GM12878 (cell line): Measurements from ENCODE around the gene HOXD1. TPM values are rescaled to one million over a fixed set of nuclear protein-coding genes. Genes with fewer than 3 reads are reported as not detected.

Source experiments
- ATAC-seq: fragments of 200-7000 bp; cut with Tn5 transposase; 3 replicates; pipeline ENCODE4 v1.9.1; 2020; ENCODE audit warnings: mild to moderate bottlenecking, moderate library complexity
- BruUV-seq: library from RNA; stranded (reverse); fragments of 400-500 nt; replicated peaks from 2 replicates; lab custom pipeline; 2021; lab: Mats Ljungman, UMichigan
- CTCF ChIA-PET: fragments of 300-600 bp; sonication (Branson Sonifier 250); formaldehyde crosslinking; extraction: SDS; loops from one replicate; lab custom pipeline; 2021; ENCODE audit warnings: inconsistent platforms; lab: Yijun Ruan, JAX
- POLR2A ChIA-PET: fragments of 350-600 bp; formaldehyde crosslinking; extraction: SDS; loops from one replicate; lab custom pipeline; 2021; ENCODE audit warnings: inconsistent platforms; lab: Charles Lee
- RAD21 ChIA-PET: fragments of 300-600 bp; sonication (Branson Sonifier 250); formaldehyde crosslinking; loops from one replicate; lab custom pipeline; 2023; ENCODE audit warnings: antibody characterized with exemption; ENCODE audit not compliant: unreplicated experiment; lab: Charles Lee
- SMC1A ChIA-PET: fragments of 300-600 bp; sonication (Branson Sonifier 250); formaldehyde crosslinking; loops from one replicate; lab custom pipeline; 2023; ENCODE audit not compliant: unreplicated experiment, uncharacterized antibody; lab: Charles Lee
- DNase-seq: peaks from one replicate; pipeline ENCODE4 v3.0.0-alpha.2; 2011; ENCODE audit warnings: low read depth, low spot score
- FAIRE-seq: peaks from 3 replicates; lab custom pipeline; 2011; peaks lifted over from hg19 to GRCh38; lab: Jason Lieb, UNC
- H2AFZ ChIP-seq: 2 replicates; pipeline ENCODE4 v1.6.0; 2011; ENCODE audit warnings: low read depth, low read length, control low read depth; ENCODE audit not compliant: control insufficient read depth
- H3K27ac ChIP-seq: 2 replicates; pipeline ENCODE4 v1.5.1; 2011; ENCODE audit warnings: control low read depth; ENCODE audit not compliant: control insufficient read depth, insufficient read depth
- H3K27me3 ChIP-seq, 2 experiments: replicated peaks in 1 of 2; 2 replicates each; pipeline versions ENCODE4 v1.6.0 to v1.6.1; 2011; ENCODE audit warnings: low read length in 1 of 2; ENCODE audit not compliant: control insufficient read depth in 2 of 2, insufficient read depth in 2 of 2
- H3K36me3 ChIP-seq, 2 experiments: 2 replicates each; pipeline ENCODE4 v1.5.1; 2011; ENCODE audit warnings: low read length in 1 of 2; ENCODE audit not compliant: control insufficient read depth in 2 of 2, insufficient read depth in 2 of 2
- H3K4me1 ChIP-seq: 2 replicates; pipeline ENCODE4 v1.6.1; 2011; ENCODE audit warnings: mild to moderate bottlenecking, low read length, moderate library complexity, mixed read lengths; ENCODE audit not compliant: control insufficient read depth, insufficient read depth
- H3K4me2 ChIP-seq: 2 replicates; pipeline ENCODE4 v1.6.0; 2011; ENCODE audit warnings: control low read depth; ENCODE audit not compliant: control insufficient read depth, insufficient read depth
- H3K4me3 ChIP-seq: fragments of 200-600 bp; sonication (generic); 2 replicates; pipeline ENCODE4 v1.5.1; 2016
- H3K79me2 ChIP-seq: 2 replicates; pipeline ENCODE4 v1.6.0; 2011; ENCODE audit warnings: low read length; ENCODE audit not compliant: control insufficient read depth, insufficient read depth
- H3K9ac ChIP-seq: 2 replicates; pipeline ENCODE4 v1.8.0; 2011; ENCODE audit warnings: low read length, control low read depth, mixed read lengths; ENCODE audit not compliant: control insufficient read depth, insufficient read depth
- H3K9me3 ChIP-seq: replicated peaks from 3 replicates; pipeline ENCODE4 v1.5.1; 2011; ENCODE audit warnings: mild to moderate bottlenecking, low read length; ENCODE audit not compliant: control insufficient read depth, insufficient read depth
- H4K20me1 ChIP-seq: 2 replicates; pipeline ENCODE4 v1.6.0; 2011; ENCODE audit not compliant: control insufficient read depth, insufficient read depth
- CBX5 ChIP-seq: sonication (generic); IDR thresholded peaks from 2 replicates; pipeline ENCODE4 v1.6.1; 2016; ENCODE audit warnings: low read depth, moderate library complexity, mild to moderate bottlenecking, inconsistent platforms
- KAT2A ChIP-seq: conservative IDR thresholded peaks from 2 replicates; pipeline ENCODE4 v1.6.1; 2011; ENCODE audit warnings: low read depth, low read length; ENCODE audit not compliant: control insufficient read depth
- SUZ12 ChIP-seq: fragments of 200-600 bp; sonication (generic); IDR thresholded peaks from one replicate; pipeline ENCODE4 v1.6.1; 2018; ENCODE audit warnings: antibody characterized with exemption, mild to moderate bottlenecking; ENCODE audit not compliant: unreplicated experiment
- WGBS: methylation state at CpG from one replicate; pipeline ENCODE4 v1.1.6; 2016; ENCODE audit warnings: low lambda C conversion rate; ENCODE audit not compliant: insufficient replicate concordance, insufficient coverage; ENCODE audit errors: missing lambda C conversion rate; 5-methylcytosine and 5-hydroxymethylcytosine counted together
- in situ Hi-C: fragments of 300-500 bp; cut with MboI; formaldehyde crosslinking; loops from 9 replicates; pipeline ENCODE4 v1.14.3; 2018; ENCODE audit warnings: mixed read lengths
- intact Hi-C: fragments of 100-400 bp; cut with micrococcal nuclease; formaldehyde crosslinking; loops from one replicate; pipeline ENCODE4 v1.14.2; 2022; ENCODE audit not compliant: unreplicated experiment
- polyA plus RNA-seq, 11 experiments: library from polyadenylated mRNA; depleted of rRNA in 4 of 11; unstranded in 6 of 11; stranded (reverse) in 5 of 11; fragments of >200 nt; fragmentation: Nextera tagmentation in 4 of 11; fragmentation: Illumina TruSeq in 1 of 11; extraction: Ambion mirVana in 4 of 11; extraction: Trizol in 1 of 11; gene quantifications; 1 replicate in 1 of 11; 2 replicates in 10 of 11; pipeline versions ENCODE4 v1.2.1 to v1.2.3, GENCODE V29; 2011 to 2016; ENCODE audit warnings: inconsistent platforms in 2 of 11, missing spikeins in 2 of 11, low read depth in 1 of 11
- total RNA-seq, 4 experiments: library from RNA; depleted of rRNA in 3 of 4; stranded (reverse); fragments of >200 nt in 3 of 4; fragmentation: Illumina TruSeq in 1 of 4; extraction: Trizol in 1 of 4; gene quantifications; 2 replicates each; pipeline versions ENCODE4 v1.2.1 to v1.2.3, GENCODE V29; 2013 to 2021
- TF ChIP-seq, protein P1 (sequence below): fragments of 450-650 bp; IDR thresholded peaks from 2 replicates; pipeline ENCODE4 v1.6.1; 2018; ENCODE audit warnings: borderline replicate concordance, mild to moderate bottlenecking; ENCODE audit not compliant: partially characterized antibody
- TF ChIP-seq, protein P2 (sequence below): fragments of 450-650 bp; IDR thresholded peaks from 2 replicates; pipeline ENCODE4 v1.6.1; 2017; ENCODE audit warnings: low read depth, mild to moderate bottlenecking, moderate library complexity

The HOXD1 gene
- total and polyA plus RNA-seq, 10 of the 15 experiments (the other 5 are each of a cell fraction or from before 2014, with no cell fraction given) = not detected

DNA sequence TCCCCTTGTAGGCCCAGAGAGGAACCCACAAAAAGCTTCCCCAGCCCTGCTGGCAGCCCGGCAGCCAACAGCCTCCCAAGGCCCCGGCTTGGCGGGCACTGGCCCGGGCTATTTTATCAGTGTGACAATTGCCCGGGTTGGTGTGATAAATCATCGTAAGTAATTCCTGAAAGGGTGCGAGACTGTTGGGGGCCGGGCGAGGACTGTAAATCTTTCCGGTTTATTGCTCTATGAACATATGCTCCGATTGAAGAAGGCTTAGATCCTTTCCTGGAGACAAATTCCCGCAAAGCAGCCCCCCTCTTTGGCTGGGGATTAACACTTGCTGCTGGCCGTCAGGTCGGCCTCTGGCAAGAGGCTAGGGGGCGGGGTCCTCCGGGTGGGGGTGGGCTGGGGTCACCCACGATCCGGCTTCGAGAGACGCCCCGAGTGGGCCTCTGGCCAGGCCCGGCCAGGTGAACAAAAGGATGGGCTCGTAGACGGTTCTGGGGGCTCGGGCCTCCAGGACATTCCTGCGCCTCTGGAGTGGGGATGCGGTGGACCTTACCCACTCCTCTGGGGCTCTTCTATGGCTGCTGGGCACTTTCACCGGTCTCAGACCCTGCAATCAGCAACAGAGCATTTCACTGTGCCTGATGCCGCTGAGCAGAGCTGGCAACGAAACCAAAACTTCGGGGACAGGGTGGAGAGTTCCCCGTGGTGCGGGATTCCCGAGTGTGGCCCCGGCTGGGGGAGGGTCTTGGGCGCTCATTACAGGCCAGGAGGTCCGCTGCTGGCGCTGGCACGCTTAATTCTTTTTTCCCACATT lies 29.4 kb upstream of the HOXD1 start:
- Histone ChIP-seq H3K4me3 (no peak overlapping the region), H3K4me1 (no peaks in the 10 kb centered on the region), H2AFZ (no peak overlapping the region), H3K79me2 (no peaks in the 10 kb centered on the region), H3K36me3 (no peaks in the 10 kb centered on the region), H3K27me3 (peaks cover 9 to 35% of the 10 kb centered on the region in 2 experiments), H4K20me1 (no peaks in the 10 kb centered on the region), H3K27ac (no peak overlapping the region), H3K9ac (no peak overlapping the region), H3K4me2 (no peak overlapping the region), H3K9me3 (no peaks in the 10 kb centered on the region; the same call in 1 of the 3 replicates)
- ChIA-PET RAD21 (no interaction called here), POLR2A (no interaction called here), SMC1A (no interaction called here), CTCF (interaction anchor here (0.6 kb wide), 1 partner anchor 396 kb away, joined by 3 read pairs; no protein-coding TSS in a partner anchor)
- no TSS peak for BruUV-seq
- in situ Hi-C loops = no loop called here
- no peak for FAIRE-seq
- WGBS = 29% methylated on average over 28 of the region's 39 CpGs
- ATAC-seq = no peak
- intact Hi-C loops = no loop called here
- DNase-seq = no peak
- TF ChIP-seq, protein P1, sequence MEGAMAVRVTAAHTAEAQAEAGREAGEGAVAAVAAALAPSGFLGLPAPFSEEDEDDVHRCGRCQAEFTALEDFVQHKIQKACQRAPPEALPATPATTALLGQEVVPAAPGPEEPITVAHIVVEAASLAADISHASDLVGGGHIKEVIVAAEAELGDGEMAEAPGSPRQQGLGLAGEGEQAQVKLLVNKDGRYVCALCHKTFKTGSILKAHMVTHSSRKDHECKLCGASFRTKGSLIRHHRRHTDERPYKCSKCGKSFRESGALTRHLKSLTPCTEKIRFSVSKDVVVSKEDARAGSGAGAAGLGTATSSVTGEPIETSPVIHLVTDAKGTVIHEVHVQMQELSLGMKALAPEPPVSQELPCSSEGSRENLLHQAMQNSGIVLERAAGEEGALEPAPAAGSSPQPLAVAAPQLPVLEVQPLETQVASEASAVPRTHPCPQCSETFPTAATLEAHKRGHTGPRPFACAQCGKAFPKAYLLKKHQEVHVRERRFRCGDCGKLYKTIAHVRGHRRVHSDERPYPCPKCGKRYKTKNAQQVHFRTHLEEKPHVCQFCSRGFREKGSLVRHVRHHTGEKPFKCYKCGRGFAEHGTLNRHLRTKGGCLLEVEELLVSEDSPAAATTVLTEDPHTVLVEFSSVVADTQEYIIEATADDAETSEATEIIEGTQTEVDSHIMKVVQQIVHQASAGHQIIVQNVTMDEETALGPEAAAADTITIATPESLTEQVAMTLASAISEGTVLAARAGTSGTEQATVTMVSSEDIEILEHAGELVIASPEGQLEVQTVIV = no peak
- TF ChIP-seq SUZ12 (no peak), CBX5 (no peak), KAT2A (no peak)
- TF ChIP-seq, protein P2, sequence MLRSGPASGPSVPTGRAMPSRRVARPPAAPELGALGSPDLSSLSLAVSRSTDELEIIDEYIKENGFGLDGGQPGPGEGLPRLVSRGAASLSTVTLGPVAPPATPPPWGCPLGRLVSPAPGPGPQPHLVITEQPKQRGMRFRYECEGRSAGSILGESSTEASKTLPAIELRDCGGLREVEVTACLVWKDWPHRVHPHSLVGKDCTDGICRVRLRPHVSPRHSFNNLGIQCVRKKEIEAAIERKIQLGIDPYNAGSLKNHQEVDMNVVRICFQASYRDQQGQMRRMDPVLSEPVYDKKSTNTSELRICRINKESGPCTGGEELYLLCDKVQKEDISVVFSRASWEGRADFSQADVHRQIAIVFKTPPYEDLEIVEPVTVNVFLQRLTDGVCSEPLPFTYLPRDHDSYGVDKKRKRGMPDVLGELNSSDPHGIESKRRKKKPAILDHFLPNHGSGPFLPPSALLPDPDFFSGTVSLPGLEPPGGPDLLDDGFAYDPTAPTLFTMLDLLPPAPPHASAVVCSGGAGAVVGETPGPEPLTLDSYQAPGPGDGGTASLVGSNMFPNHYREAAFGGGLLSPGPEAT = no peak
